ENCODE measurements around the gene ZDHHC5. TPM values are rescaled to one million over a fixed set of nuclear protein-coding genes. Genes with fewer than 3 reads are reported as not detected.

Gene ZDHHC5
- polyA plus RNA-seq, 1 donor (not counting 4 experiments of a cell fraction or from before 2014, with no cell fraction given), result 79.3 TPM

DNA sequence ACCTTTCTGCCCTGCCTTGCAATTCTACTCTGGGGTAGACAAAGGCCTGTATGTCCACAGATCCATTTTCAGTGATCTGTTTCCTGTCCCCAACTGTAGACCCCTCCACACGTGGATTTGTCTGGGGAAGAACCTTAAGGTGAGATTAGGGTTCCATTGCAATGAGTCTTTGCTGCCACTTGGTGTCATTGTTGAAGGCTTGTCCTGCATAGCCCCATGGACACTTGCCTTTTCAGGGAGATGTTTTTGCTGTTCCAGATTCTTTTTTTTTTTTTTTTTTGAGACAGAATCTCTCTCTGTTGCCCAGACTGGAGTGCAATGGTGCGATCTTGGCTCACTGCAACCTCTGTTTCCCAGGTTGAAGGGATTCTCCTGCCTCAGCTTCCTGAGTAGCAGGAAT is 48.6 kb upstream of the ZDHHC5 start:
- Histone ChIP-seq H3K9me3 (ENCODE audit: control insufficient read depth, low read depth, low read length) (no peaks in the 10 kb centered on the region), H2AFZ (ENCODE audit: control insufficient read depth, low read length) (no peak overlapping the region), H3K9me1 (ENCODE audit: control insufficient read depth, extremely low read depth, insufficient read depth, low read length) (no peaks in the 10 kb centered on the region), H3K4me3 (ENCODE audit: control insufficient read depth in 2 of 3, extremely low read depth in 1 of 3, insufficient read depth in 2 of 3, low read depth in 1 of 3, low read length in 3 of 3) (no peak overlapping the region), H4K20me1 (ENCODE audit: control insufficient read depth, extremely low read depth, insufficient read depth, low read length) (no peaks in the 10 kb centered on the region), H3K79me2 (ENCODE audit: control insufficient read depth, insufficient read depth, low read length) (no peaks in the 10 kb centered on the region), H3K36me3 (ENCODE audit: control insufficient read depth in 2 of 2, extremely low read depth in 1 of 2, insufficient read depth in 2 of 2, low read length in 2 of 2) (no peaks in the 10 kb centered on the region), H3K27me3 (ENCODE audit: control insufficient read depth, extremely low read depth, insufficient read depth, low read length) (peaks cover 3% of the 10 kb centered on the region), H3K4me2 (ENCODE audit: control insufficient read depth, extremely low read depth, insufficient read depth, low read depth, low read length) (no peak overlapping the region), H3K4me1 (ENCODE audit: control insufficient read depth, extremely low read depth, insufficient read depth, low read length) (no peaks in the 10 kb centered on the region), H3K27ac (ENCODE audit: control insufficient read depth, insufficient read depth, low read length) (no peak overlapping the region), H3K9ac (ENCODE audit: control insufficient read depth, extremely low read depth, insufficient read depth, low read length) (no peak overlapping the region)
- no peak for DNase-seq (ENCODE audit: low read depth, low spot score)
- dilution Hi-C loops (cut with MboI; ENCODE audit: extremely low pct_ligation_motif_present, low sequenced_read_pairs), result no loop called here
- TF ChIP-seq CTCF (optimal IDR thresholded peaks at IDR 0.05 in 1 of 3, IDR thresholded peaks at IDR 0.05 in 1 of 3, conservative IDR thresholded peaks at IDR 0.05 in 1 of 3; ENCODE audit: extremely low read depth in 1 of 3, insufficient read depth in 2 of 3, low read length in 3 of 3) (peak; percentile 25 to 44 (median 32)), EZH2 (IDR thresholded peaks at IDR 0.05; ENCODE audit: low read length) (no peak)
- no peak for FAIRE-seq

- no peaks in the 10 kb centered on the region for H4K20me1 ChIP-seq (ENCODE audit: control insufficient read depth, extremely low read depth, insufficient read depth, low read length)
- H3K27ac ChIP-seq (ENCODE audit: control insufficient read depth, insufficient read depth, low read length), result no peak overlapping the region
- dilution Hi-C loops (cut with MboI; ENCODE audit: extremely low pct_ligation_motif_present, low sequenced_read_pairs), result no loop called here
- no peaks in the 10 kb centered on the region for H3K36me3 ChIP-seq (ENCODE audit: control insufficient read depth in 2 of 2, extremely low read depth in 1 of 2, insufficient read depth in 2 of 2, low read length in 2 of 2)
- H3K9me3 ChIP-seq (ENCODE audit: control insufficient read depth, low read depth, low read length), result no peaks in the 10 kb centered on the region
- H3K4me2 ChIP-seq (ENCODE audit: control insufficient read depth, extremely low read depth, insufficient read depth, low read depth, low read length), result no peak overlapping the region
- H3K4me1 ChIP-seq (ENCODE audit: control insufficient read depth, extremely low read depth, insufficient read depth, low read length), result no peaks in the 10 kb centered on the region
- H3K9ac ChIP-seq (ENCODE audit: control insufficient read depth, extremely low read depth, insufficient read depth, low read length), result no peak overlapping the region
- no peaks in the 10 kb centered on the region for H3K79me2 ChIP-seq (ENCODE audit: control insufficient read depth, insufficient read depth, low read length)
- no peaks in the 10 kb centered on the region for H3K9me1 ChIP-seq (ENCODE audit: control insufficient read depth, extremely low read depth, insufficient read depth, low read length)
- TF ChIP-seq EZH2 (IDR thresholded peaks at IDR 0.05; ENCODE audit: low read length) (no peak), CTCF (optimal IDR thresholded peaks at IDR 0.05 in 1 of 3, IDR thresholded peaks at IDR 0.05 in 1 of 3, conservative IDR thresholded peaks at IDR 0.05 in 1 of 3; ENCODE audit: extremely low read depth in 1 of 3, insufficient read depth in 2 of 3, low read length in 3 of 3) (no peak)
- FAIRE-seq (no peak), DNase-seq (ENCODE audit: low read depth, low spot score) (no peak)
- no peak overlapping the region for H2AFZ ChIP-seq (ENCODE audit: control insufficient read depth, low read length)
- no peaks in the 10 kb centered on the region for H3K27me3 ChIP-seq (ENCODE audit: control insufficient read depth, extremely low read depth, insufficient read depth, low read length)
- no peak overlapping the region for H3K4me3 ChIP-seq (ENCODE audit: control insufficient read depth in 2 of 3, extremely low read depth in 1 of 3, insufficient read depth in 2 of 3, low read depth in 1 of 3, low read length in 3 of 3)
These were observed 47.4 kb upstream of the ZDHHC5 start for GRCh38 chr11:57620467-57620866.

Measured in keratinocyte (primary cell).